ENCODE results near the gene UBE2H.
"Not testable (repeated sequence)": the region's sequence is repeated elsewhere in the genome, so short reads cannot be mapped to it uniquely, and the experiment has no call there.

UBE2H gene

DNA sequence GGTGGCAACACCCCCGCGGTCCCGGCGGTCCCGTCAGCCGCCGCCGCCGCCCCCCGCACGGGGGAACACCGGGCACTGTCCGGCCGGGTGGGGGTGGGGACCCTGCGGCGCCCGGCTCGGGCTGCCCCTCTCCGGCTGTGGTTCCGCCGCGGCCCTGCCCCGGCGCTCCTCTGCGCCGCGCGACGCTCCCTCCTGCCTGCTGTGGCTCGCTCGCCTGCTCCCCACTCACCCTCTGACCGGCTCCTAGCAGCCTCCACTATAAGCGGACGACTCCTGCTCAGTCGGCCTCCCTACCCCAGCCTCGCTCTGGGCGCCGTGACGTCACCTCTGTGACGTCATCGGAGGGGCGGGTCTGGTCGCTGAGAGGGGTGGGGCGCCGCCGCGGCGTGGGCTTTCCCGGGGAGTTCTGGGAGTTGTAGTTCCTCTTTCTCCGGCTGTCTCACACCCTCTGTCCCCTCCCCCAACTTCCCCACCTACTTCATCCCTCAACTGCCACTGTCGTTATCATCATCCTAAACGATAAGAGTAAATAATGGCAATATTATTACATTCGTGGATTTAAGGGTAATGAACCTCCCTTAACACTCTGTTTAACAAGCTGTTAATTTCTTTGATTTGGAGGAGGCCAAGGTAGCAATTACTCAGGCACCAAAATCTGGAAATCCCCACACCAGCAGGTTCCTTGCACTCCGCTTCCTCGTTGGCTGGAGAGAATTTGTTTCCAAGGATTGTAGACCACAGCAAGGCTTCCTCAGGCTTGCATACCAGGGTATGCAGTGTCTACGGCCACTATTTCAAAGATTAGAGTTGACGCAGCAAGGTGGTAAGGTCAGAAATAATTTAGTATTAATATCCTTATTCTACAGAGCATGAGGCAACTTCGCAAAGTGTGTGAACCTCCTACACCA, at the start of gene UBE2H:
Gene UBE2H (minus strand): TSS at position 308 of the 908 bp plus-strand sequence. CDS start 405 bp downstream, outside the sequence.
- in situ Hi-C loops (cut with MboI; ENCODE audit: low sequenced_read_pairs): no loop called here

DNA sequence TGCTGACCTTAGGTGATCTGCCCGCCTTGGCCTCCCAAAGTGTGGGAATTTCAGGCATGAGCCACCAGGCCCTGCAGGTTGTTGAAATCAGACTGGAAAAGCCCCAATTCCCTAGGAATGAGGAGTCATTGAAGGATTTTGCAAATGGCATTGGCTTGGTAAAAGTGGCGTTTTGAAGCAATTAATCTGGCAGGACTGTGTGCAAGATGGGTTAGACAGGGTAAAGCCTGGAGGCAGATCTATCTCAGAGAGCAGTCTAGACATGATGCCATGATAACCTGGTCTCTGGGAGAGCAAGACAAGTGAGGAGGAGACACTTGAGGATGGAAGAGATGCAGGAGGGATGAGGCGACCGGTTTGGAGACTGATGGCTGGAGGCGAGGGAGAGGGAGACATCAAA, 45.7 kb upstream of the UBE2H start:
- in situ Hi-C loops (cut with MboI; ENCODE audit: low sequenced_read_pairs): no loop called here

DNA sequence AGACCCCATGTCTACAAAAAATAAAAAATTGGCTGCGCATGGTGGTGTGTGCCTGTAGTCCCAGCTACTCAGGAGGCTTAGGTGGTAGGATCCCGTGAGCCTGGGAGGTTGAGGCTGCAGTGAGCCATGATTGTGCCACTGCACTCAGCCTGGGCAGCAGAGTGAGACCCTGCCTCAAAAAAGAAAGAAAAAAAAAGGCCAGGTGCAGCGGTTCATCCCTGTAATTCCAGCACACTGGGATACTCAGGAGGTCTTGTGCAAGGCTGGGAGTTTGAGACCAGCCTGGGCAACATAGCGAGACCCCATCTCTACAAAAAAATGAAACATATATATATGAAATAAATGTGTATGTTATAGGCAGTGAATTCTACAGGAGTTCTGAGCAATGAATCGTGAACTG, 44.5 kb upstream of the UBE2H start:
- in situ Hi-C loops (cut with MboI; ENCODE audit: low sequenced_read_pairs): no loop called here

DNA sequence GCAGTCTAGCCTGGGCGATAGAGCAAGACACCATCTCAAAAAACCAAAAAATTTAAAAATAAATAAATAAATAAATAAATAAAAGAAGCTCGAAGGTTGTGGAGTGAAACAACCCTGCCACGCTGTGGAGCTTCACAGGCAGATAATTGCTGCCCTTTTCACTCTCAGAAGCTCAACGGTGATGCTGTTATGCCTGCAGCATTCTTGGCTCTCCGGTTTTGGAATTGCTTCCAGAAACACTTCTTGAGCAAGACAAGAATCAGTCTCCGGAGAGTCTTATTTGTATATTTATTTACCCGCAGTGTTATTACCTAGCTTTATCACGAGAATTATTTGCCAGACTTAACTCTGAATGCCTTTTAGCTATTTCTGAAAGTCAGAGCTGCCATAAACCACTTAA, 40.5 kb upstream of the UBE2H start:
- in situ Hi-C loops (cut with MboI; ENCODE audit: low sequenced_read_pairs): no loop called here

DNA sequence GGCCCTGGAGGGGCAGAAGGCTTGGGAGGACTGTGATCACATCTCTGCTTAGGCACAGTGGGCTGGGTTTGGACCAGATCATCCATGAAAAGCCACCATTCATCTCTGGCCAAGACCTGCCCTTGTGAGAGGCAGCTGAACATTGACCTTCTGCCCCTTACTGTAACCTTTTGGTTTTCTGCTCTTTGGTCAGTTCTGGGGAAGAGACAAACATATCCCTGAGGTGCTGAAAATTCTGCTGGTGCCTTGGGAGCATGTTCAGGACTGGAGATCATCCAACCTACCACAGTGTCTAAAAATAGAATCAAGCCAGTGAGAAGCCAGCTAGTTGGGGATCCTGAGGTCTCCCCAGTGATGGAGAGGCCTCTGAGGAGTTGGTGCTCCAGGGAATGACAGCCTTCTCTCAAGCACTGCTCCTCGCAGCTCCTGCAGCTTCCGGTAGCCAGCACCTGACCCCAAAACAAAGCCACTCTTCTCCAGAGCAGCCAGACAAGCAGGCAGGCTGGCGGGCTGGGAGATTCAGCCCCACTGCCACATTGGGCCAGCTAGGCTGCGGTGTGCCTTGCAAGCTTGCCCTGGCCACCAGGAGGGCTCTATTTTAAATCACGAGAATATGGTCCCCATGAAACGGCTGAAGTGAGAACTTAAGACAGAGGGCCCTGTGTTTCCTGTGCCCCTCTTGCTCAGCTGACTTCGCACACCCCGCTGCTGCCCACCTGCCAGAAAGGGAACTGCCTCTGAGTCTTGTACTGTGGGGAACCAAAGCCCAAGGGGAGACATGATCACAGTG, 37.8 kb upstream of the UBE2H start:
- in situ Hi-C loops (cut with MboI; ENCODE audit: low sequenced_read_pairs): no loop called here

DNA sequence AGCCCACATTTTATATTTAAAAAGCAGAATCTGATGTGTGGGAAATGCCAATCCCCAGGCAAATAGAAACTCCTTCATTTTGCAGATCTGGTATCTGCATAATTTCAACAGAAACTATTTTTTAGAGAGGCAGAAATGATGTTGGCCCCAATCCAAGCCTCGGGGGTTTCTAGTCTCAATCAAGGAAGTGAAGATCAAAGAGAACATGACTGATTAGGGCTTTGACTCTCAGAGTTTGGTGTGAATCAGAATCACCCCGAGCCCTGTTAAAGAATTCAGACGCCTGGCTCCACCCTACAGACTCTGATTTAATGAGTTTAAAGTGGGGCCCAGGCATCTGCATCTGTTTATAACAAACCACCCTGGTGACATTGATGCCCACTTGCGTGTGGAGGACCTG, 36.7 kb upstream of the UBE2H start:
- in situ Hi-C loops (cut with MboI; ENCODE audit: low sequenced_read_pairs): no loop called here

DNA sequence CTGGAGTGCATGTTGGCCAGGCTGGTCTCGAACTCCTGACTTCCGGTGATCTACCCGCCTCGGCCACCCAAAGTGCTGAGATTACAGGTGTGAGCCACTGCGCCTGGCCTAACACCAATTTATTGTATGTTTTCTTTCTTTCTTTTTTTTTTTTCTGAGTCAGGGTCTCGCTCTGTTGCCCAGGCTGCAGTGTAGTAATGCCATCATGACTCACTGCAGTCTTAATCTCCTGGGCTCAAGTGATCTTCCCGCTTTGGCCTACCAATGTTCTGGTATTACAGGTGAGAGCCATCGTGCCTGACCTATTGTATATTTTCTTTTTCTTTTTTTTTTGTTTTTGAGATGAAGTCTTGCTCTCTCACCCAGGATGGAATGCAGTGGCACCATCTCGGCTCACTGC, 33.8 kb upstream of the UBE2H start:
- in situ Hi-C loops (cut with MboI; ENCODE audit: low sequenced_read_pairs): no loop called here

DNA sequence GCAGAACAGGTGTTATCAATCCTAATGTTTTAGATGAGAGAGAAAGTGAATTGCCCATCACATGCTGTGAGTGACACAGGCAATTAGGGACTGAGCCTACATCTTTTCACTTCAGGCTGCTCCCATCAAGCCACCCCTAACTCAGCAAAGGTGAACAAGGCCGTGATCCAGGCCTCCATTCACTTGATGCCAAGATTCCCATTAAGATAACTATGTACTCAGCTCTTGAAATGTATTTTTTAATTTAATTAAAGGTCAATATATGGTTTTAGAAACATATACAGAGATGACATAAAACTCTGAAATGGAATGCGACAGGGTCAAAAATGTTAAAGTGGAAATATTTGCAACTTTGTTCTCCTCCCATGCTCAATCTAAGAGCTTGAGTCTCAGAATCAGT, 27.9 kb upstream of the UBE2H start:
- in situ Hi-C loops (cut with MboI; ENCODE audit: low sequenced_read_pairs): no loop called here

DNA sequence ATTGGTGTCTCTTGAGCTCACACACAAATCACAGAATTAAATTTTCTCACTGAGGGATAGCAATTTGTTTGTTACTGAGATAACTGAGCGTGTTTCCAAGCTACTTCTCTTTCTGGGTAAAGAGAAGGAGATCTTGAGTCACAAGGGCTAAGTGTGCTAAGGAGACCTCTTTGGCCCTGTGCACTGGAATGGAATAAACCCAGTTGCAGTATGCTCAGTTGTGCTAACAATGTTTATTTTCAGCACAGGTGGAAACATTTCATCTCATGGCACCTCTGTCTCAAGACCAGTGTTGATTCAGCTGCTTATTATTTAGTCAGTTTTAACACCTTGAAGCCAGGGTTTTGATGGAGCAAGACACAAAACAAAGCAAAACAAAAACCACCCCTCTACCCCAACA, 22.5 kb upstream of the UBE2H start:
- in situ Hi-C loops (cut with MboI; ENCODE audit: low sequenced_read_pairs): no loop called here

DNA sequence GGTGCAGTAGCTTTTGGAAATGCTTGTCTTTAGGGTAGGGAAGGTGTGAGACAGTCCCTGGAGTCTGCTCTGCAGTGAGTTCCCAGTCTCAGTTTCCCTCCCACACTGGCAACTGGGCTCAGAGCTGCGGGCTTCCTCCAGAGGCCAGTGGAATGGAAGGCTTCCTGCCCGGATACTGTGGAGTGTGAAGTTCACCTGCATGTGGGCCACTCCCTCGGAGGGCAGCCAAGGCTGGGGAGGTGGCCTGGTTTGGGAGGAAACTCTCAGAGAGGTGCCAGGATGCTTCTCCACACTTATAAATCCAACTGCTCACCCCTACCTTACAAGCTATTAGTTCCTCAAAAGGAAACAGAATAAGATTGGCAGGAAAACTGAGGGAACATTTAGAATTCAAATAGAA, 18.1 kb upstream of the UBE2H start:
- in situ Hi-C loops (cut with MboI; ENCODE audit: low sequenced_read_pairs): no loop called here

DNA sequence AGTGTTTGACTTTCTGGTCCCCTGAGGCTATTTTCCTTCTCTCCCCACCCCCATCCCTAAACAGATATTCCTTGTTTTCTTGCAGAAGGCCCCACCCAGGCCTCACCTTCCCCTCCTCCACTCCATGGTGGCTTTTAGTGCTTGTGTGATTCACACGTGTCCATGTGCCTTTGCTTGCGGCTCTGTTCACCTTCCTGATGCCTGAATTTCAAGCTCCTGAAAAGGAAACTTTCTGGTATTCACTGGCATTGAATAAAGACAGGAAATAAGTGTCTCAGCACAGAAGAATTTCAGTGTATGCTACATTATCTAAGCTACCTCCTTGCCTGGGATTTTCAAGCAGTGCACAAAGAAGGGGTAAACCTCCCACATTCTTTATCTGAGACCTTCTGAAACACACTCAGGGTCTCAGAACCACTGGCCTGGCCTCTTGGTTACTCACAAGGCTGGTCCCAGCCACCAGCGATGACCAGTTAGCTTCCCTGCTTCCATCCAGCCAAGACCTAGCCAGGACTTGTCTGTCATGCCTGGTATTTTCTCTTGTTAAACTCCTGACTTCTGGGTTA, 17.2 kb upstream of the UBE2H start:
- in situ Hi-C loops (cut with MboI; ENCODE audit: low sequenced_read_pairs): no loop called here

DNA sequence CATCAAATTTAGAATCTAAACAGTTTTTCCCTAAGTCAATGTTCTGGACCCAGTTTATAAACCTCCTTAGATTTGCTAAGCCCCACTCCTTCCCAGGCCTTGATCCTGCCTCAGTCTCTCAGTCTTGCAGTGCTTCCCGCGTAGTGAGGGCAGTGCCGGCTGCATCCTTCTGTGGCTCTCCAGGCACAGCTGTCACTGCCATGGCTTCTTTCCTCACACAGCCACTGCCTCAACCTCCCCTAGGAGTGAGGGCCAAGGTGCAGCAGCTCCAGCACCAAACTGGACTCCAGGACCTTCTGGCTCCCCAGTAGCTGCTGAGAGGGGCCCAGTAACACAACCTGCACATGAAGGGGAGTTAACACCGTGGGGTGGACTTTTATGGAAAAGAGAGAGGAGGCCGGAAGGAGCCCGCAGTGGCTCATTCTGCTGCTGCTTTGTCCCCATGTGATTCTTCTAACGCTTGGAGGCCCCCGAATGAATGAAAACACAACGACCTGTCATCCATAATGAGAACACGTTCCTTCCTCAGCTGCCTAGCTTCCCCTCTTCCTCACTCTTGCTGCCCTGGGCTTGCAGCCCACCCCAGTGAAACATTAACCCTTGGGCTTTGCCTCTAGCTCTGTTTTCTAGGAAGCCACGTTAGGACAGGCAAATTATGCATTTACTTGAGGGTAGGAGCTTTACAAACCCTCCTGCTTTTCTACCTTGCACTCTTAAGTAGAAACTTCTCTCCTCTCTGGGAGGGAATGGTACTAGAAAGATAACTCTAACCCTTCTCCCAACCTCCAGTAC, 16.0 kb upstream of the UBE2H start:
- in situ Hi-C loops (cut with MboI; ENCODE audit: low sequenced_read_pairs): no loop called here

DNA sequence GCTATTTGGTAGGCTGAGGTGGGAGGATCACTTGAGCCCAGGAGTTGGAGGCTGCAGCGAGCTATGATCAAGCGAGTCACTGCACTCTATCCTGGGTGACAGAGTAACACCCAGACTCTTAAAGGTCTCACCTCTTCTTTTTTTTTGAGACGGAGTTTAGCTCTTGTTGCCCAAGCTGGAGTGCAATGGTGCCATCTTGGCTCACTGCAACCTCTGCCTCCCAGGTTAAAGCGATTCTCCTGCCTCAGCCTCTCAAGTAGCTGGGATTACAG, 7.4 kb upstream of the UBE2H start:
- in situ Hi-C loops (cut with MboI; ENCODE audit: low sequenced_read_pairs): not testable (repeated sequence)

DNA sequence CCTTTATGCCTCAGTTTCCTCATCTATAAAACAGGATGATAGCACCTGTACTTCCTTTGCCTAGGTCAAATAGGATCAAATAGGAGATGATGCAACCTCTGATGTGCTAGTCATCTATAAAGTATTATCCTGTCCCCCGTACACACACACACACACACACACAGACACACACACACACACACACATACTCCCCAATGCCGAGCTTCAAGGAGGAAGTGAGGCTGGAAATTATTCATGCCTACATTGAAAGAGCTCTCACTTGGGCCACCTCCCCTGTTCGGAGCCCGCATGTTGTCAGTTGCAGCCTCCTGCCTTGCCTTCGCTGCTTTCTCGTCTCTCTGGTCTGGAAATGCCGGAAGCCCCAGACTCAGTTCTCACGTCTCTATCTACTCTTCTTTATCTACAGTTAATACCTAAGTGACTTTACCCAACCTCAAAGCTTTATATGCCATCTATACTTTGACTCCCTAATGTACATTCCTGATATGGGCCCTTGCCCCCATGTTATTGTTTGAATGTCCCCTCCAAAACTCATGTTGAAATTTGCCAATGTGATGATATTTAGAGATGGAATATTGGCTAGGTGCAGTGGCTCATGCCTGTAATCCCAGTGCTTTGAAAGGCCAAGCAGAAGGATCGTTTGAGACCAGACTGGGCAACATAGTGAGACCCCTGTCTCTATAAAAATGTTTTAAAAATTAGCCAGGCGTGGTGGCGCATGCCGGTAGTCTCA, 6.9 kb upstream of the UBE2H start:
- in situ Hi-C loops (cut with MboI; ENCODE audit: low sequenced_read_pairs): no loop called here

DNA sequence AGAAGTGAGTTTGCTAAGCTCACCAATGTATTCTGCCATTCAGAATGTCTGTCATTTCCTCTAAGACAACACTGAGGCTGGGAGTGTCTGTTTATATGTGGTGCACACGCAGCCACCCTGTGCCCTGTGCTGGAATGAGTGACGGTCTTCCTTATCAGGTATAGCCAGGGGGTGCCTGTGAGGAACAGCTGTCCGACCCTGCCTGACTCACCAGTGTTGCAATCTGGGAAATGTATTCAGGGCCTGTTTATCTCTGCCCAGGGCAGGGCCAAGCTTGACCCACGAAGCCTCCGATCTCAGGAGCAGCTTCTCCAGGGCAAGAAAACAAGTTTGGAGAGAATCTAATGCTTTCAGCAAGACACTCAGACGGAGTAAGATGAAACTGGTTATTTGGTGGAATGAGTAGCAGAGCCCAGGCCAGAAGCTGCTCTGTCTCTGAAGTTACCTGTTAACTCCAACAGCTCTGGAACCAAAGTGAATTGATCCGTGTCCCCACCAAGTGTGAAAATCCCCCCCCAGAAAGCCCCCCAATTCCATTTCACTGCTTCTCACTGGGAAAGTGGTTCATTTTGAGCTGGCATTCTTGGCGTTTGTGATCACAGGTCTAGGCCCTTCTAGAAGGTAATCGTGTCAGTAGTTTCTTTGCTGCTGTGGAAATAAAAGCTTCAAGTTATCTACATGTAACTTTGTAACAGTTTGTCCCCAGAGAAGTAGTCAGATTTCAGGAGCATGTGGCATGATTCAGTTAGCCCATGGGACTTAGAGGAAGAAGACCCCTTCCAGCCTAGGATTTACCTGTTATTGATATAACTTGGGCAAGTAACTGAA, 6.1 kb upstream of the UBE2H start:
- in situ Hi-C loops (cut with MboI; ENCODE audit: low sequenced_read_pairs): no loop called here

DNA sequence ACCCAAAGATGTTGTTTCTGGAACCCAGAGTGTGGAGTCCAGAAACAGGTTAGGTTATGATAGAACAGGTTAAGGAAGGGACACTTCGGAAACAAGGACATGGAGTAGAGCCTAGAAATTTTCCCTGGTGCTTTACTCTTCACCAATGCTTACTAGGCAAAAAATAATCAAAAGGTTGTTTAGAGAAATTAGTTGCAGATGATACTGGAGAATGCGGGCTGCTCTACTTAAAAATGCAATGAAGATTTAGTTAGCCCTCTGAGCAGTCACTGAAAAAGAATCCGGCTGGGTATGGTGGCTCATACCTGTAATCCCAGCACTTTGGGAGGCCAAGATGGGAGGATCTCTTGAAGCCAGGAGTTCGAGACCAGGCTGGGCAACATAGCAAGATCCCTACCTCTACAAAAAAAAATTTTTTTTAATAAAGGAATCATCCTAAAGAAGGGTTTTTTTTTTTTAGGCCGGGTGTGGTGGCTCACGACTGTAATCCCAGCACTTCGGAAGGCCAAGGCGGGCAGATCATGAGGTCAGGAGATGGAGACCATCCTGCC, 3.3 kb upstream of the UBE2H start:
- in situ Hi-C loops (cut with MboI; ENCODE audit: low sequenced_read_pairs): no loop called here

DNA sequence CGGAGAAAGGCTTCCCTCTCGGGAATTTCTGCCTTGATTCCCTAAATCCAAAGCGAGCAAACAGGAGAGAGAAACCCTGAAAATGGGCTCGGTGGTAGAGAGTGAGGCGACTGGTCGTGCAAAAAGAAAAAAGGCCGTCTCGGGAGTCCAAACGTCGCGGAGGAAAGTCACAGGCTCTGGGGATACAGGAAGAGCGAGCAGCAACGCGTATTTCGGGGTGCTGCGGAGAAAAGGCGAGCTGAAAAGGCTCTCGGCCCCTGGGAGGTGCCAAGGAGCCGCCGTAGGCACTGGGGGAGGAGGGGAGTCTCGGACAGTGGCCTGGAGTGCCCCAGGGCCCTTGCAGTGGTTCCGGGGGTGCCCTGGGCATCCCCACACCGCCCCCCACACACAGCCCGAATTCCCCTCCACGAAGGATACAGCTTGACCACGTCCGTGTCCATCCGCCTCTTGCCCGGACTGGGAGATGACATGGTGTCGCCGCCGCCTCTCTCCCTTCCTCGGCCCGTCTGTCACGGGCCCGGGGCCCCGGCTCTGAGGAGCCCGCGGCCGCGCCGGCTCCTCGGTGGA, 591 bp downstream of the UBE2H start:
- in situ Hi-C loops (cut with MboI; ENCODE audit: low sequenced_read_pairs): no loop called here

DNA sequence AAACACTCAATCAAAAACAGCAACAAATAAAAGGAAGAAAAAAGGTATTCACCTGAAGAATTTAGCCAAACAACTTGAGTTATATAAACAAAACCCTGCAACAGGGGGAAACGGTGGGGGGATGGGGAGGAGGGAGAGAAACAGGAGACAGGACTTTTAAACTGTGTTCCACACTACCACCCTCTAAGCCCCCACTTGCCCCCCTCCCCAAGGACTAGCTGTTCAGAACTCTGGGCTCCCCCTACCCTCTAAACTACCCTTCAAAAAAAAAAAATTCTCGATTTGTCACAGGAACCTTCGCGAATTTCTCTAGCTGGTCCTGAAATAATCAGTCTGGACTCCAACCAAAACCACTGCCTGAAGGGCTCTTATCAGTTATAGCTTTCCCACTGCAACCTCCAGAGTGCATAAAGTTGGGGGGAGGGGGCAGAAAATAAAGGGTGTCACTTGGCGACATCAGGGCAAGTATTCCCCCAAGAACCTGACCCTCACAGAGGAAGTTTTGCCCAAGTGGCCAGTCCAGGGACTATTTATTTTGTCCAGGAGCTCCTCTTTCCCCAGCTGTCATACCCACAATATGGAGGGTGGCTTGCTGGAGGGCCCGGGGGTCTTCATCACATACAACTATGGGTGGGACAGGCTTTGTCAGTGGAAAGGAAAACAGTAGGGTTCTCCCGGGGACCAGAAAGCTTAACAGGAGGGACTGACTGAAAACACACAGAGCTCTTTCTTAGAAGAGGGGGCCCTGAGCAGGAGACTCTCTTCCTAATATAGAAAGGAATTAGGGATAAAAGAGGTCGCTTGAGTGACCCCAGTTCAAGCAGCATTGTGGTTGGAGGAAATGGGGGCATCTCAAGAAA, 1.3 kb downstream of the UBE2H start:
- in situ Hi-C loops (cut with MboI; ENCODE audit: low sequenced_read_pairs): no loop called here
